HG02970 (cell line): ENCODE measurements around the gene TMEM200B.
"Not testable (repeated sequence)": the region's sequence is repeated elsewhere in the genome, so short reads cannot be mapped to it uniquely, and the experiment has no call there.

Experiments used
- ATAC-seq: cut with Tn5 transposase; IDR thresholded peaks from one replicate; pipeline ENCODE4 v1.9.1; 2021; ENCODE audit warnings: mild to moderate bottlenecking, moderate library complexity, moderate number of reproducible peaks; ENCODE audit not compliant: unreplicated experiment, low FRiP score

TMEM200B gene

GRCh38 chr1:29123887-29124365, at the start of gene TMEM200B:
TMEM200B (minus strand) TSS chr1:29123903; CDS start chr1:29121828, 2,075 bp downstream.
- no peak for ATAC-seq

- ATAC-seq = no peak
Measured at GRCh38 chr1:29172415-29172939, 48.8 kb upstream of the TMEM200B start.

GRCh38 chr1:29171521-29171920, 47.8 kb upstream of the TMEM200B start:
- ATAC-seq = no peak

- ATAC-seq = no peak
Measured at GRCh38 chr1:29171089-29171488, 47.4 kb upstream of the TMEM200B start.

GRCh38 chr1:29169976-29170375, 46.3 kb upstream of the TMEM200B start:
- ATAC-seq = no peak

- no peak for ATAC-seq
Measured at GRCh38 chr1:29167904-29168303, 44.2 kb upstream of the TMEM200B start.

GRCh38 chr1:29166291-29166878, 42.7 kb upstream of the TMEM200B start:
- no peak for ATAC-seq

GRCh38 chr1:29164588-29164987, 40.9 kb upstream of the TMEM200B start:
- no peak for ATAC-seq

- no peak for ATAC-seq
Measured at GRCh38 chr1:29162476-29163138, 38.9 kb upstream of the TMEM200B start.

- no peak for ATAC-seq
Measured at GRCh38 chr1:29162025-29162424, 38.3 kb upstream of the TMEM200B start.

- no peak for ATAC-seq
Measured at GRCh38 chr1:29159773-29160172, 36.1 kb upstream of the TMEM200B start.

- no peak for ATAC-seq
Measured at GRCh38 chr1:29157269-29157601, 33.5 kb upstream of the TMEM200B start.

GRCh38 chr1:29156543-29157268, 33.0 kb upstream of the TMEM200B start:
- ATAC-seq = no peak

GRCh38 chr1:29152046-29152805, 28.5 kb upstream of the TMEM200B start:
- ATAC-seq = no peak

- ATAC-seq = not testable (repeated sequence)
Measured at GRCh38 chr1:29150346-29150745, 26.6 kb upstream of the TMEM200B start.

- ATAC-seq = no peak
Measured at GRCh38 chr1:29148656-29149491, 25.2 kb upstream of the TMEM200B start.

- no peak for ATAC-seq
Measured at GRCh38 chr1:29145739-29146437, 22.2 kb upstream of the TMEM200B start.

- no peak for ATAC-seq
Measured at GRCh38 chr1:29144178-29144577, 20.5 kb upstream of the TMEM200B start.

GRCh38 chr1:29142714-29143113, 19.0 kb upstream of the TMEM200B start:
- ATAC-seq = no peak
